Keratinocyte (primary cell): ENCODE measurements around the gene ADARB2.

Source experiments
- EZH2 ChIP-seq: IDR thresholded peaks from one replicate; pipeline ENCODE4 v1.6.1; 2012; ENCODE audit warnings: inconsistent platforms, mild to moderate bottlenecking, low read length, moderate library complexity
- TF ChIP-seq, protein P1 (sequence below), 3 experiments: IDR thresholded peaks in 1 of 3; conservative IDR thresholded peaks in 1 of 3; optimal IDR thresholded peaks in 1 of 3; 2 replicates in 2 of 3; 3 replicates in 1 of 3; pipeline versions ENCODE3 to v1.5.1; 2011; ENCODE audit warnings: low read length in 3 of 3, mild to moderate bottlenecking in 3 of 3, moderate library complexity in 2 of 3, control low read depth in 1 of 3, inconsistent platforms in 1 of 3; ENCODE audit not compliant: insufficient read depth in 2 of 3; ENCODE audit errors: extremely low read depth in 1 of 3

DNA sequence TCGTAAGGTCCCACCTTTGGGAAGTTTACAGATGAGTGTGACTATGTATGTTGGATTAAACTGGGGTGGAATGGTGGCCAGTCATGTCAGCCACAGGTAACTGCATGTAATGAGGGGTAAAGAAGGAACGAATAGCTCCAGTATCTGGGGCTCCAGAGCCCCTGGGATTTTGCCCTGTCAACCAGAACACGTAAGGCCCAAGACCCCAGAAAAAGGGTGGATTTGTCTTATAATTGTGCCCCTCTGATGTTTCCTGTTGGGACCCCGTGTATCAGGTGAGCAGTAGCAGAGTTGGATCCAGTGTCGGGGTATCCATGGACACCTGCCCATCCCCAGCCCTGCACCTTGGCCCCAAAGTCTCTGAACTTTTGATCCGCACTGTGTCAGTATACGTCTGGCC lies 76.9 kb downstream of the ADARB2 start:
- no peak for TF ChIP-seq EZH2
- TF ChIP-seq, protein P1, sequence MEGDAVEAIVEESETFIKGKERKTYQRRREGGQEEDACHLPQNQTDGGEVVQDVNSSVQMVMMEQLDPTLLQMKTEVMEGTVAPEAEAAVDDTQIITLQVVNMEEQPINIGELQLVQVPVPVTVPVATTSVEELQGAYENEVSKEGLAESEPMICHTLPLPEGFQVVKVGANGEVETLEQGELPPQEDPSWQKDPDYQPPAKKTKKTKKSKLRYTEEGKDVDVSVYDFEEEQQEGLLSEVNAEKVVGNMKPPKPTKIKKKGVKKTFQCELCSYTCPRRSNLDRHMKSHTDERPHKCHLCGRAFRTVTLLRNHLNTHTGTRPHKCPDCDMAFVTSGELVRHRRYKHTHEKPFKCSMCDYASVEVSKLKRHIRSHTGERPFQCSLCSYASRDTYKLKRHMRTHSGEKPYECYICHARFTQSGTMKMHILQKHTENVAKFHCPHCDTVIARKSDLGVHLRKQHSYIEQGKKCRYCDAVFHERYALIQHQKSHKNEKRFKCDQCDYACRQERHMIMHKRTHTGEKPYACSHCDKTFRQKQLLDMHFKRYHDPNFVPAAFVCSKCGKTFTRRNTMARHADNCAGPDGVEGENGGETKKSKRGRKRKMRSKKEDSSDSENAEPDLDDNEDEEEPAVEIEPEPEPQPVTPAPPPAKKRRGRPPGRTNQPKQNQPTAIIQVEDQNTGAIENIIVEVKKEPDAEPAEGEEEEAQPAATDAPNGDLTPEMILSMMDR (optimal IDR thresholded peaks at IDR 0.05 in 1 of 3, IDR thresholded peaks at IDR 0.05 in 1 of 3, conservative IDR thresholded peaks at IDR 0.05 in 1 of 3; ENCODE audit: extremely low read depth in 1 of 3, insufficient read depth in 2 of 3, low read length in 3 of 3): no peak
